SK-N-MC (cell line): ENCODE data around the gene TMED7.

ENCODE experiments used
- DNase-seq: peaks from one replicate; pipeline ENCODE4 v3.0.0-alpha.2; 2011; ENCODE audit warnings: low read depth, low spot score
- H3K27ac ChIP-seq: fragments of 200-600 bp; sonication (generic); 2 replicates; pipeline ENCODE4 v1.5.1; 2016; ENCODE audit warnings: mixed run types
- H3K36me3 ChIP-seq: fragments of 200-600 bp; sonication (generic); 2 replicates; pipeline ENCODE4 v1.6.1; 2017; ENCODE audit warnings: antibody characterized with exemption, low read length, mixed read lengths; ENCODE audit not compliant: insufficient read depth
- H3K4me3 ChIP-seq: fragments of 200-600 bp; sonication (generic); 2 replicates; pipeline ENCODE4 v1.5.1; 2016
- H3K9ac ChIP-seq: fragments of 200-600 bp; sonication (generic); 2 replicates; pipeline ENCODE4 v1.8.0; 2017; ENCODE audit warnings: mixed run types, mixed read lengths; ENCODE audit not compliant: insufficient read length
- H3K9me3 ChIP-seq: fragments of 200-600 bp; sonication (generic); 2 replicates; pipeline ENCODE4 v1.6.1; 2017; ENCODE audit warnings: low read depth, mild to moderate bottlenecking, antibody characterized with exemption, low read length, moderate library complexity, mixed read lengths
- EZH2 ChIP-seq: fragments of 200-600 bp; sonication (generic); IDR thresholded peaks from one replicate; pipeline ENCODE4 v1.6.1; 2017; ENCODE audit warnings: antibody characterized with exemption
- FOXP2 ChIP-seq: optimal IDR thresholded peaks from 2 replicates; pipeline ENCODE3; 2011; ENCODE audit warnings: mild to moderate bottlenecking, moderate library complexity; ENCODE audit not compliant: insufficient read depth; ENCODE audit errors: extremely low read length, control extremely low read depth
- POLR2AphosphoS5 ChIP-seq: IDR thresholded peaks from 2 replicates; pipeline ENCODE4 v1.6.1; 2012; ENCODE audit warnings: mild to moderate bottlenecking, low read depth, low read length, borderline replicate concordance

Gene TMED7

GRCh38 chr5:115637507-115637906, 11.7 kb upstream of the TMED7 start:
- DNase-seq = no peak
- Histone ChIP-seq H3K9me3 (no peaks in the 10 kb centered on the region), H3K36me3 (no peaks in the 10 kb centered on the region), H3K4me3 (no peak overlapping the region), H3K27ac (no peak overlapping the region), H3K9ac (no peak overlapping the region)
- TF ChIP-seq EZH2 (no peak), POLR2AphosphoS5 (no peak), FOXP2 (no peak)

- DNase-seq = no peak
- H3K9ac ChIP-seq = no peak overlapping the region
- no peaks in the 10 kb centered on the region for H3K36me3 ChIP-seq
- no peak overlapping the region for H3K4me3 ChIP-seq
- H3K27ac ChIP-seq = no peak overlapping the region
- H3K9me3 ChIP-seq = no peaks in the 10 kb centered on the region
- TF ChIP-seq EZH2 (no peak), FOXP2 (no peak), POLR2AphosphoS5 (no peak)
These were observed 10.2 kb upstream of the TMED7 start for GRCh38 chr5:115636008-115636407.

- no peak overlapping the region for H3K27ac ChIP-seq
- no peaks in the 10 kb centered on the region for H3K9me3 ChIP-seq
- TF ChIP-seq EZH2 (no peak), FOXP2 (no peak), POLR2AphosphoS5 (no peak)
- H3K4me3 ChIP-seq = peak overlapping the region; percentile 58
- peak overlapping the region; percentile 30 for H3K9ac ChIP-seq
- peak; percentile 62 for DNase-seq
- H3K36me3 ChIP-seq = no peaks in the 10 kb centered on the region
These were observed 8.7 kb upstream of the TMED7 start for GRCh38 chr5:115634343-115635132.

GRCh38 chr5:115629903-115630302, 4.1 kb upstream of the TMED7 start:
- TF ChIP-seq FOXP2 = no peak
- TF ChIP-seq EZH2 = no peak
- no peak for TF ChIP-seq POLR2AphosphoS5
- no peaks in the 10 kb centered on the region for H3K9me3 ChIP-seq
- H3K36me3 ChIP-seq = no peaks in the 10 kb centered on the region
- no peak overlapping the region for H3K27ac ChIP-seq
- H3K4me3 ChIP-seq = no peak overlapping the region
- H3K9ac ChIP-seq = no peak overlapping the region
- DNase-seq = no peak

GRCh38 chr5:115627295-115627865, 1.5 kb upstream of the TMED7 start:
- Histone ChIP-seq H3K4me3 (peak overlapping the region; percentile 8; the same call in 1 of the 2 replicates), H3K9me3 (no peaks in the 10 kb centered on the region), H3K9ac (no peak overlapping the region), H3K36me3 (no peaks in the 10 kb centered on the region), H3K27ac (no peak overlapping the region)
- TF ChIP-seq FOXP2 = no peak
- no peak for TF ChIP-seq EZH2
- TF ChIP-seq POLR2AphosphoS5 = no peak
- no peak for DNase-seq

GRCh38 chr5:115626445-115626823, 598 bp upstream of the TMED7 start:
- TF ChIP-seq FOXP2 = no peak
- no peak for TF ChIP-seq POLR2AphosphoS5
- TF ChIP-seq EZH2 = no peak
- Histone ChIP-seq H3K9me3 (no peaks in the 10 kb centered on the region), H3K36me3 (no peaks in the 10 kb centered on the region), H3K27ac (0 out of 2 replicates have a peak overlapping the region, but pooled peaks have one; percentile 48), H3K4me3 (peak overlapping the region; percentile 84), H3K9ac (peak overlapping the region; percentile 51)
- peak; percentile 8 for DNase-seq

GRCh38 chr5:115624994-115625393, 842 bp downstream of the TMED7 start:
- H3K36me3 ChIP-seq = peaks cover 11% of the 10 kb centered on the region
- peak overlapping the region; percentile 84 for H3K4me3 ChIP-seq
- H3K9me3 ChIP-seq = no peaks in the 10 kb centered on the region
- H3K9ac ChIP-seq = peak overlapping the region; percentile 87
- TF ChIP-seq POLR2AphosphoS5 (no peak), FOXP2 (no peak), EZH2 (no peak)
- DNase-seq = no peak
- H3K27ac ChIP-seq = peak overlapping the region; percentile 12

- Histone ChIP-seq H3K27ac (no peak overlapping the region), H3K4me3 (0 out of 2 replicates have a peak overlapping the region, but pooled peaks have one; percentile 17), H3K9ac (peak overlapping the region; percentile 87), H3K36me3 (peaks cover 25% of the 10 kb centered on the region), H3K9me3 (no peaks in the 10 kb centered on the region)
- DNase-seq = no peak
- TF ChIP-seq FOXP2 (no peak), POLR2AphosphoS5 (no peak), EZH2 (no peak)
These were observed 2.2 kb downstream of the TMED7 start for GRCh38 chr5:115623658-115624057.
